ENCODE measurements around the gene MUC12. TPM values are rescaled to one million over a fixed set of nuclear protein-coding genes. Genes with fewer than 3 reads are reported as not detected.
A peak's percentile ranks its signal among the peaks of the same experiment; 100 is the strongest.

Gene MUC12
- total RNA-seq, 1 experiment from 2014 or later = 11.5 TPM

DNA sequence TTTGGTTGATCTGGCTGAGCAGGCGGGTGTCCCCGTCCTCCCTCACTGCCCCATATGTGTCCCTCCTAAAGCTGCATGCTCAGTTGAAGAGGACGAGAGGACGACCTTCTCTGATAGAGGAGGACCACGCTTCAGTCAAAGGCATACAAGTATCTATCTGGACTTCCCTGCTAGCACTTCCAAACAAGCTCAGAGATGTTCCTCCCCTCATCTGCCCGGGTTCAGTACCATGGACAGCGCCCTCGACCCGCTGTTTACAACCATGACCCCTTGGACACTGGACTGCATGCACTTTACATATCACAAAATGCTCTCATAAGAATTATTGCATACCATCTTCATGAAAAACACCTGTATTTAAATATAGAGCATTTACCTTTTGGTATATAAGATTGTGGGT, 89.0 kb downstream of the MUC12 start:
- Histone ChIP-seq H3K23me2 (ENCODE audit: insufficient read length, low read depth, low read length, poor library complexity, severe bottlenecking) (no peaks in the 10 kb centered on the region), H3K23ac (ENCODE audit: insufficient read length, low read depth, low read length) (no peak overlapping the region), H3K18ac (ENCODE audit: insufficient read length, low read depth, low read length) (no peak overlapping the region), H2AFZ (ENCODE audit: low read length) (no peak overlapping the region), H4K20me1 (ENCODE audit: control insufficient read depth, insufficient read depth, insufficient read length) (no peaks in the 10 kb centered on the region), H2BK120ac (ENCODE audit: low read depth, low read length, poor library complexity, severe bottlenecking) (no peak overlapping the region), H3K27me3 (ENCODE audit: insufficient read depth, low read length) (no peaks in the 10 kb centered on the region), H3K79me1 (ENCODE audit: insufficient read depth, low read depth, low read length, poor library complexity, severe bottlenecking) (no peaks in the 10 kb centered on the region), H3K9me3 (ENCODE audit: control insufficient read depth, low read depth, low read length) (no peaks in the 10 kb centered on the region), H3T11ph (ENCODE audit: low read length) (no peak overlapping the region), H2BK5ac (ENCODE audit: insufficient read length, low read length) (no peak overlapping the region), H2AK5ac (ENCODE audit: insufficient read length, low read length) (no peak overlapping the region), H3K14ac (ENCODE audit: insufficient read depth, low read length) (no peak overlapping the region), H2BK15ac (ENCODE audit: low read depth, low read length) (no peak overlapping the region), H3K27ac (ENCODE audit: insufficient read length, low read depth, low read length) (no peak overlapping the region), H3K9ac (ENCODE audit: extremely low read depth, insufficient read length, low read length) (no peak overlapping the region), H3K4me2 (ENCODE audit: insufficient read depth, insufficient read length, low read length) (no peak overlapping the region), H3K4me1 (ENCODE audit: insufficient read depth, low read length) (no peaks in the 10 kb centered on the region), H3K4ac (ENCODE audit: low read depth, low read length) (no peak overlapping the region), H3K79me2 (ENCODE audit: insufficient read depth, low read length) (no peaks in the 10 kb centered on the region), H4K8ac (replicated peaks; ENCODE audit: insufficient read length, low read depth, low read length) (no peak overlapping the region), H4K5ac (ENCODE audit: insufficient read length, low read depth, low read length) (no peak overlapping the region), H3K56ac (ENCODE audit: insufficient read length, low read depth, low read length) (no peak overlapping the region), H2BK20ac (ENCODE audit: low read depth, low read length, poor library complexity, severe bottlenecking) (no peak overlapping the region), H4K91ac (ENCODE audit: insufficient read length, low read depth, low read length) (no peak overlapping the region), H2BK12ac (ENCODE audit: insufficient read length, low read depth, low read length) (no peak overlapping the region)
- WGBS (ENCODE audit: extremely low coverage, insufficient read length, low lambda C conversion rate) = no CpG with 5 or more reads among the region's 9 CpGs
- H3K27ac Mint-ChIP-seq = no peak overlapping the region
- TF ChIP-seq, protein P1, sequence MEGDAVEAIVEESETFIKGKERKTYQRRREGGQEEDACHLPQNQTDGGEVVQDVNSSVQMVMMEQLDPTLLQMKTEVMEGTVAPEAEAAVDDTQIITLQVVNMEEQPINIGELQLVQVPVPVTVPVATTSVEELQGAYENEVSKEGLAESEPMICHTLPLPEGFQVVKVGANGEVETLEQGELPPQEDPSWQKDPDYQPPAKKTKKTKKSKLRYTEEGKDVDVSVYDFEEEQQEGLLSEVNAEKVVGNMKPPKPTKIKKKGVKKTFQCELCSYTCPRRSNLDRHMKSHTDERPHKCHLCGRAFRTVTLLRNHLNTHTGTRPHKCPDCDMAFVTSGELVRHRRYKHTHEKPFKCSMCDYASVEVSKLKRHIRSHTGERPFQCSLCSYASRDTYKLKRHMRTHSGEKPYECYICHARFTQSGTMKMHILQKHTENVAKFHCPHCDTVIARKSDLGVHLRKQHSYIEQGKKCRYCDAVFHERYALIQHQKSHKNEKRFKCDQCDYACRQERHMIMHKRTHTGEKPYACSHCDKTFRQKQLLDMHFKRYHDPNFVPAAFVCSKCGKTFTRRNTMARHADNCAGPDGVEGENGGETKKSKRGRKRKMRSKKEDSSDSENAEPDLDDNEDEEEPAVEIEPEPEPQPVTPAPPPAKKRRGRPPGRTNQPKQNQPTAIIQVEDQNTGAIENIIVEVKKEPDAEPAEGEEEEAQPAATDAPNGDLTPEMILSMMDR (conservative IDR thresholded peaks at IDR 0.05) = no peak
- peaks cover 50% of the 10 kb centered on the region for H3K27me3 Mint-ChIP-seq (ENCODE audit: low read depth)
- DNase-seq = peak; percentile 77
- H3K36me3 Mint-ChIP-seq (ENCODE audit: insufficient read depth in 1 of 3, low read depth in 3 of 3) = no peaks in the 10 kb centered on the region
- no peaks in the 10 kb centered on the region; a peak in 1 of 5 replicates for H3K9me3 Mint-ChIP-seq
- peak overlapping the region in 1 of 2 experiments; percentile 10; a peak in 1 of 5 replicates for H3K4me3 Mint-ChIP-seq
- peaks cover 0 to 2% of the 10 kb centered on the region in 2 experiments; a peak in 2 of 4 replicates for H3K4me1 Mint-ChIP-seq

Measured in H9 (cell line).